B cell (primary cell): ENCODE measurements around the gene LIN52. TPM values are rescaled to one million over a fixed set of nuclear protein-coding genes. Genes with fewer than 3 reads are reported as not detected.

Experiments
- ATAC-seq: fragments of 200-7000 bp; cut with Tn5 transposase; one replicate; pipeline ENCODE4 v1.10.0; 2021; ENCODE audit warnings: low read depth, mild to moderate bottlenecking, moderate number of reproducible peaks, moderate library complexity
- CTCF ChIA-PET: fragments of 350-600 bp; sonication (Branson Sonifier 250); formaldehyde crosslinking; loops from one replicate; lab custom pipeline; 2021; ENCODE audit warnings: antibody characterized with exemption, inconsistent platforms; lab: Charles Lee
- POLR2A ChIA-PET: fragments of 350-600 bp; sonication (Branson Sonifier 250); formaldehyde crosslinking; loops from one replicate; lab custom pipeline; 2021; ENCODE audit warnings: antibody characterized with exemption; lab: Charles Lee
- DNase-seq: peaks from one replicate; pipeline ENCODE4 v3.0.0; 2013
- H2AFZ ChIP-seq: 2 replicates; pipeline ENCODE4 v1.6.1; 2012; ENCODE audit warnings: mild to moderate bottlenecking, low read depth, low read length; ENCODE audit not compliant: insufficient read depth, poor library complexity, severe bottlenecking
- H3K27ac ChIP-seq, 2 donors: 1 replicate in 1 of 2; 2 replicates in 1 of 2; pipeline ENCODE4 v1.5.1; 2012 to 2013; ENCODE audit warnings: low read length in 2 of 2, mild to moderate bottlenecking in 2 of 2, moderate library complexity in 1 of 2
- H3K27me3 ChIP-seq, 4 experiments: fragments of 200-600 bp in 1 of 4; sonication (generic) in 1 of 4; replicated peaks in 1 of 4; 1 replicate in 2 of 4; 2 replicates in 2 of 4; pipeline versions ENCODE4 v1.6.1 to v1.7.0; 2013 to 2016; ENCODE audit warnings: low read length in 3 of 4, mild to moderate bottlenecking in 2 of 4, mixed read lengths in 1 of 4, moderate library complexity in 1 of 4; ENCODE audit not compliant: insufficient read depth in 4 of 4, control insufficient read depth in 3 of 4; ENCODE audit errors: control extremely low read depth in 1 of 4
- H3K36me3 ChIP-seq, 2 experiments: replicated peaks in 1 of 2; 1 replicate in 1 of 2; 2 replicates in 1 of 2; pipeline versions ENCODE4 v1.6.1 to v1.7.1; 2013; ENCODE audit warnings: low read length in 1 of 2; ENCODE audit not compliant: insufficient read depth in 2 of 2, control insufficient read depth in 1 of 2; ENCODE audit errors: control extremely low read depth in 1 of 2, extremely low read depth in 1 of 2
- H3K4me1 ChIP-seq, 2 donors: fragments of 200-600 bp in 1 of 2; sonication (generic) in 1 of 2; 1 replicate in 1 of 2; 2 replicates in 1 of 2; pipeline versions ENCODE4 v1.5.1 to v1.6.1; 2013 to 2017; ENCODE audit warnings: low read length in 2 of 2; ENCODE audit not compliant: control insufficient read depth in 2 of 2, insufficient read depth in 2 of 2
- H3K4me2 ChIP-seq: replicated peaks from 2 replicates; pipeline ENCODE3; 2012; ENCODE audit warnings: mild to moderate bottlenecking, low read depth, low read length; ENCODE audit not compliant: poor library complexity, severe bottlenecking
- H3K4me3 ChIP-seq, 5 experiments: fragments of 200-600 bp in 1 of 5; sonication (generic) in 1 of 5; 1 replicate in 3 of 5; 2 replicates in 2 of 5; pipeline versions ENCODE4 v1.5.1 to v1.7.0; 2011 to 2016; ENCODE audit warnings: low read length in 4 of 5, mild to moderate bottlenecking in 4 of 5, low read depth in 2 of 5, control low read depth in 1 of 5, moderate library complexity in 1 of 5; ENCODE audit not compliant: insufficient read depth in 1 of 5; ENCODE audit errors: control extremely low read depth in 1 of 5, extremely low read depth in 1 of 5
- H3K79me2 ChIP-seq: fragments of 200-600 bp; sonication (generic); one replicate; pipeline ENCODE4 v1.6.0; 2016; ENCODE audit warnings: low read length; ENCODE audit not compliant: control insufficient read depth, insufficient read depth
- H3K9ac ChIP-seq: fragments of 200-600 bp; sonication (generic); 2 replicates; pipeline ENCODE4 v1.6.1; 2017; ENCODE audit warnings: mild to moderate bottlenecking, low read length, moderate library complexity
- H3K9me3 ChIP-seq, 3 donors: one replicate each; pipeline versions ENCODE4 v1.6.1 to v1.7.1; 2013; ENCODE audit warnings: low read length in 2 of 3; ENCODE audit not compliant: control insufficient read depth in 2 of 3, insufficient read depth in 1 of 3; ENCODE audit errors: control extremely low read depth in 1 of 3
- H4K20me1 ChIP-seq: 2 replicates; pipeline ENCODE4 v1.6.0; 2012; ENCODE audit warnings: mild to moderate bottlenecking, low read length; ENCODE audit not compliant: insufficient read depth, control insufficient read depth, poor library complexity, severe bottlenecking
- H3K27ac Mint-ChIP-seq: one replicate; pipeline ENCODE4 v1.8.0; 2021; ENCODE audit warnings: mixed read lengths
- H3K27me3 Mint-ChIP-seq: one replicate; pipeline ENCODE4 v1.8.0; 2021; ENCODE audit warnings: mixed read lengths
- H3K4me1 Mint-ChIP-seq: one replicate; pipeline ENCODE4 v1.8.0; 2021; ENCODE audit warnings: mixed read lengths
- H3K4me3 Mint-ChIP-seq: one replicate; pipeline ENCODE4 v1.8.0; 2021; ENCODE audit warnings: mixed read lengths
- H3K9me3 Mint-ChIP-seq: one replicate; pipeline ENCODE4 v1.8.0; 2022; ENCODE audit warnings: mixed read lengths; ENCODE audit not compliant: insufficient read depth
- CTCF ChIP-seq: fragments of 200-600 bp; IDR thresholded peaks from one replicate; pipeline ENCODE4 v1.8.0; 2022; ENCODE audit warnings: antibody characterized with exemption, mild to moderate bottlenecking
- EZH2 ChIP-seq: IDR thresholded peaks from 2 replicates; pipeline ENCODE4 v1.6.1; 2012; ENCODE audit warnings: borderline replicate concordance, low read depth, mild to moderate bottlenecking, moderate library complexity, low read length; ENCODE audit not compliant: insufficient read depth, poor library complexity, severe bottlenecking
- WGBS: methylation state at CpG from one replicate; pipeline ENCODE4 v1.1.5; 2013; ENCODE audit warnings: missing lambda C conversion rate; ENCODE audit not compliant: insufficient coverage; 5-methylcytosine and 5-hydroxymethylcytosine counted together
- intact Hi-C: fragments of 100-400 bp; cut with micrococcal nuclease; formaldehyde crosslinking; loops from one replicate; pipeline ENCODE4 v1.10.0; 2022
- polyA plus RNA-seq: library from polyadenylated mRNA; depleted of rRNA; stranded (reverse); fragments of >200 nt; gene quantifications from 2 replicates; pipeline ENCODE4 v1.2.3, GENCODE V29; 2012
- total RNA-seq, 2 donors: library from RNA; stranded (reverse); fragments of 120-200 nt in 1 of 2; gene quantifications; 1 replicate in 1 of 2; 2 replicates in 1 of 2; pipeline versions ENCODE4 v1.2.3 to v1.2.4, GENCODE V29; 2013 to 2022

Gene LIN52
- total and polyA plus RNA-seq, 2 donors (not counting 1 experiment from before 2014, with no cell fraction given) = 3.9 to 13.1 TPM

GRCh38 chr14:74081491-74081890, 3.3 kb upstream of the LIN52 start:
- TF ChIP-seq EZH2 (no peak), CTCF (no peak)
- intact Hi-C loops = no loop called here
- no peaks in the 10 kb centered on the region for H3K9me3 Mint-ChIP-seq
- 100% methylated on average over 2 of the region's 3 CpGs for WGBS
- H3K4me1 ChIP-seq = peaks cover 22 to 23% of the 10 kb centered on the region in 2 donors
- H3K27me3 Mint-ChIP-seq = no peaks in the 10 kb centered on the region
- no peak overlapping the region for H3K27ac ChIP-seq
- peaks cover 32% of the 10 kb centered on the region for H3K79me2 ChIP-seq
- H2AFZ ChIP-seq = no peak overlapping the region
- peaks cover 28% of the 10 kb centered on the region for H3K4me1 Mint-ChIP-seq
- H4K20me1 ChIP-seq = no peaks in the 10 kb centered on the region
- no peaks in the 10 kb centered on the region for H3K36me3 ChIP-seq
- H3K9ac ChIP-seq = no peak overlapping the region
- ChIA-PET POLR2A (no interaction called here), CTCF (no interaction called here)
- no peak overlapping the region for H3K4me3 ChIP-seq
- H3K27ac Mint-ChIP-seq = no peak overlapping the region
- H3K27me3 ChIP-seq = no peaks in the 10 kb centered on the region
- ATAC-seq (no peak), DNase-seq (no peak)
- H3K4me2 ChIP-seq = no peak overlapping the region
- no peak overlapping the region for H3K4me3 Mint-ChIP-seq
- no peaks in the 10 kb centered on the region for H3K9me3 ChIP-seq

- peaks cover 29% of the 10 kb centered on the region for H3K4me1 Mint-ChIP-seq
- H3K27ac ChIP-seq = no peak overlapping the region
- peak overlapping the region; percentile 95 for H3K4me3 Mint-ChIP-seq
- H3K27me3 ChIP-seq = no peaks in the 10 kb centered on the region
- H4K20me1 ChIP-seq = no peaks in the 10 kb centered on the region
- no peak for DNase-seq
- no peak overlapping the region for H3K4me3 ChIP-seq
- peak overlapping the region; percentile 79 for H3K9ac ChIP-seq
- intact Hi-C loops = no loop called here
- no peaks in the 10 kb centered on the region for H3K9me3 ChIP-seq
- H2AFZ ChIP-seq = peak overlapping the region; percentile 97
- H3K4me1 ChIP-seq = peaks cover 23 to 24% of the 10 kb centered on the region in 2 donors
- no CpG with 5 or more reads among the region's 3 CpGs for WGBS
- no peaks in the 10 kb centered on the region for H3K27me3 Mint-ChIP-seq
- TF ChIP-seq EZH2 (no peak), CTCF (no peak)
- ATAC-seq = no peak
- no peaks in the 10 kb centered on the region for H3K36me3 ChIP-seq
- H3K9me3 Mint-ChIP-seq = no peaks in the 10 kb centered on the region
- peaks cover 45% of the 10 kb centered on the region for H3K79me2 ChIP-seq
- no peak overlapping the region for H3K4me2 ChIP-seq
- H3K27ac Mint-ChIP-seq = peak overlapping the region; percentile 37
- POLR2A ChIA-PET = interaction anchor here (0.5 kb wide), 1 partner anchor 41 kb away, joined by 6 read pairs; no protein-coding TSS in a partner anchor
- CTCF ChIA-PET = no interaction called here
These were observed 1.6 kb upstream of the LIN52 start for GRCh38 chr14:74083161-74083560.
